MCF 10A (cell line): ENCODE results near the gene RBBP6. TPM values are rescaled to one million over a fixed set of nuclear protein-coding genes. Genes with fewer than 3 reads are reported as not detected.

Source experiments
- BruUV-seq: library from RNA; stranded (reverse); fragments of 400-500 nt; replicated peaks from 2 replicates; lab custom pipeline; 2021; lab: Mats Ljungman, UMichigan
- CTCF ChIA-PET: fragments of 300-600 bp; sonication (Branson Sonifier 250); formaldehyde crosslinking; extraction: SDS; loops from one replicate; lab custom pipeline; 2021; ENCODE audit warnings: antibody characterized with exemption, inconsistent platforms; lab: Yijun Ruan, JAX
- POLR2A ChIA-PET: fragments of 300-600, 350-650 bp; sonication (Branson Sonifier 250); formaldehyde crosslinking; extraction: SDS; loops from one replicate; lab custom pipeline; 2020; ENCODE audit warnings: antibody characterized with exemption, inconsistent platforms; lab: Yijun Ruan, JAX
- DNase-seq: peaks from one replicate; pipeline ENCODE4 v3.0.0-alpha.2; 2018; ENCODE audit not compliant: unreplicated experiment
- H3K27ac Mint-ChIP-seq: one replicate; pipeline ENCODE4 v1.8.0; 2022; ENCODE audit warnings: mild to moderate bottlenecking, low read depth, mixed read lengths; ENCODE audit not compliant: unreplicated experiment
- H3K27me3 Mint-ChIP-seq: one replicate; pipeline ENCODE4 v1.8.0; 2022; ENCODE audit warnings: mixed read lengths; ENCODE audit not compliant: insufficient read depth, unreplicated experiment
- H3K36me3 Mint-ChIP-seq: one replicate; pipeline ENCODE4 v1.8.0; 2022; ENCODE audit warnings: mild to moderate bottlenecking, moderate library complexity, mixed read lengths; ENCODE audit not compliant: insufficient read depth, unreplicated experiment
- H3K4me1 Mint-ChIP-seq: one replicate; pipeline ENCODE4 v1.8.0; 2022; ENCODE audit warnings: mixed read lengths; ENCODE audit not compliant: insufficient read depth, unreplicated experiment
- H3K4me3 Mint-ChIP-seq: one replicate; pipeline ENCODE4 v1.8.0; 2022; ENCODE audit warnings: mild to moderate bottlenecking, moderate library complexity, mixed read lengths; ENCODE audit not compliant: unreplicated experiment
- H3K9me3 Mint-ChIP-seq: one replicate; pipeline ENCODE4 v1.8.0; 2022; ENCODE audit warnings: mixed read lengths; ENCODE audit not compliant: unreplicated experiment
- CTCF ChIP-seq: fragments of 200-600 bp; IDR thresholded peaks from one replicate; pipeline ENCODE4 v1.8.0; 2022; ENCODE audit warnings: antibody characterized with exemption, mild to moderate bottlenecking; ENCODE audit not compliant: unreplicated experiment
- intact Hi-C: fragments of 100-400 bp; cut with micrococcal nuclease; formaldehyde crosslinking; loops from 2 replicates; pipeline ENCODE4 v1.14.1; 2022
- total RNA-seq: library from RNA; stranded (reverse); gene quantifications from 2 replicates; pipeline ENCODE4 v1.2.3, GENCODE V29; 2022

The RBBP6 gene
- total RNA-seq, 1 experiment from 2014 or later: 50.1 TPM

GRCh38 chr16:24539850-24540601 lies 660 bp downstream of the RBBP6 start:
- no peaks in the 10 kb centered on the region for H3K27me3 Mint-ChIP-seq
- CTCF ChIA-PET: interaction anchor here (0.5 to 1.3 kb wide), 7 partner anchors 12 to 592 kb away, joined by 3 to 12 read pairs (median 4); no protein-coding TSS in a partner anchor

GRCh38 chr16:24540602-24541210 lies 1.3 kb downstream of the RBBP6 start:
- intact Hi-C loops: no loop called here
- no peak for TF ChIP-seq CTCF
- CTCF ChIA-PET: interaction anchor here (0.5 to 1.8 kb wide), 15 partner anchors 9 to 669 kb away, joined by 3 to 12 read pairs (median 3); no protein-coding TSS in a partner anchor
- BruUV-seq: TSS peak; percentile 20
- Mint-ChIP-seq H3K9me3 (no peaks in the 10 kb centered on the region), H3K27ac (peak overlapping the region; percentile 100), H3K4me1 (peaks cover 17% of the 10 kb centered on the region), H3K27me3 (no peaks in the 10 kb centered on the region), H3K4me3 (peak overlapping the region; percentile 95), H3K36me3 (peaks cover 33% of the 10 kb centered on the region)
- POLR2A ChIA-PET: interaction anchor here (0.6 to 6.5 kb wide), 12 partner anchors 9 to 918 kb away, joined by 3 to 66 read pairs (median 4); no protein-coding TSS in a partner anchor
- peak; percentile 34 for DNase-seq

More at GRCh38 chr16:24539850-24540601, 660 bp downstream of the RBBP6 start:
- Mint-ChIP-seq H3K36me3 (peaks cover 33% of the 10 kb centered on the region), H3K4me3 (peak overlapping the region; percentile 95), H3K4me1 (peaks cover 12% of the 10 kb centered on the region), H3K27ac (peak overlapping the region; percentile 100), H3K9me3 (no peaks in the 10 kb centered on the region)
- TF ChIP-seq CTCF: no peak
- intact Hi-C loops: loop anchor here (1.0 kb wide), 1 partner anchor 23 kb away; no protein-coding TSS in a partner anchor
- POLR2A ChIA-PET: interaction anchor here (0.7 to 6.5 kb wide), 11 partner anchors 9 to 900 kb away, joined by 3 to 66 read pairs (median 4); no protein-coding TSS in a partner anchor
- no TSS peak for BruUV-seq
- DNase-seq: peak; percentile 30

- Mint-ChIP-seq H3K4me3 (peak overlapping the region; percentile 95), H3K27me3 (no peaks in the 10 kb centered on the region), H3K9me3 (no peaks in the 10 kb centered on the region), H3K27ac (peak overlapping the region; percentile 100), H3K36me3 (peaks cover 40% of the 10 kb centered on the region), H3K4me1 (peaks cover 19% of the 10 kb centered on the region)
- TF ChIP-seq CTCF: no peak
- intact Hi-C loops: no loop called here
- no TSS peak for BruUV-seq
- POLR2A ChIA-PET: interaction anchor here (0.6 to 6.5 kb wide), 12 partner anchors 9 to 917 kb away, joined by 3 to 66 read pairs (median 4); partner anchors contain the start of gene TNRC6A
- no peak for DNase-seq
- CTCF ChIA-PET: interaction anchor here (0.6 to 1.8 kb wide), 15 partner anchors 8 to 670 kb away, joined by 3 to 12 read pairs (median 4); no protein-coding TSS in a partner anchor
These were observed 2.0 kb downstream of the RBBP6 start for GRCh38 chr16:24541233-24541933.
